ENCODE results near the gene LNP1. TPM values are rescaled to one million over a fixed set of nuclear protein-coding genes. Genes with fewer than 3 reads are reported as not detected.
A peak's percentile ranks its signal among the peaks of the same experiment; 100 is the strongest.

LNP1 gene
- total RNA-seq, 2 donors from 2014 or later = 4.6 to 6.2 TPM

- intact Hi-C loops (cut with DNase I) = no loop called here
- ATAC-seq (no peak), DNase-seq (no peak)
- peaks cover 33% of the 10 kb centered on the region for H3K4me1 ChIP-seq
- no peaks in the 10 kb centered on the region for H3K9me3 ChIP-seq
- WGBS, 2 donors = 21% methylated on average over 2 of the region's 2 CpGs
- H3K36me3 ChIP-seq (replicated peaks in 1 of 2; ENCODE audit: insufficient read depth in 1 of 2, low read depth in 2 of 2) = no peaks in the 10 kb centered on the region
- H3K27ac ChIP-seq = peak overlapping the region in 1 of 4 donors; percentile 91
- no peak for TF ChIP-seq CTCF (IDR thresholded peaks at IDR 0.05)
- TF ChIP-seq POLR2A (IDR thresholded peaks at IDR 0.05) = no peak
- no peaks in the 10 kb centered on the region for H3K27me3 ChIP-seq
- H3K4me3 ChIP-seq = peak overlapping the region in 1 of 2 donors; percentile 90
These were observed 1.6 kb downstream of the LNP1 start for GRCh38 chr3:100402891-100403290.

GRCh38 chr3:100403362-100404249, 2.3 kb downstream of the LNP1 start:
- Histone ChIP-seq H3K4me3 (peak overlapping the region in 1 of 2 donors; percentile 90), H3K36me3 (replicated peaks in 1 of 2; ENCODE audit: insufficient read depth in 1 of 2, low read depth in 2 of 2) (no peaks in the 10 kb centered on the region), H3K9me3 (no peaks in the 10 kb centered on the region), H3K4me1 (peaks cover 31% of the 10 kb centered on the region), H3K27me3 (no peaks in the 10 kb centered on the region), H3K27ac (no peak overlapping the region)
- ATAC-seq (no peak), DNase-seq (peak; percentile 10 to 35 (median 22))
- WGBS, 2 donors = 41 to 52% methylated on average over 5 of the region's 5 CpGs
- no peak for TF ChIP-seq CTCF (IDR thresholded peaks at IDR 0.05)
- TF ChIP-seq POLR2A (IDR thresholded peaks at IDR 0.05) = peak in 2 of 3 donors; percentile 8 to 29
- intact Hi-C loops (cut with DNase I) = no loop called here

GRCh38 chr3:100404250-100404548, 2.9 kb downstream of the LNP1 start:
- WGBS, 2 donors = 91 to 100% methylated on average over 1 of the region's 1 CpG
- no peaks in the 10 kb centered on the region for H3K9me3 ChIP-seq
- no peak overlapping the region for H3K27ac ChIP-seq
- TF ChIP-seq POLR2A (IDR thresholded peaks at IDR 0.05) (no peak), CTCF (IDR thresholded peaks at IDR 0.05) (no peak)
- H3K4me3 ChIP-seq = no peak overlapping the region
- peaks cover 25% of the 10 kb centered on the region for H3K4me1 ChIP-seq
- no peaks in the 10 kb centered on the region for H3K36me3 ChIP-seq (replicated peaks in 1 of 2; ENCODE audit: insufficient read depth in 1 of 2, low read depth in 2 of 2)
- intact Hi-C loops (cut with DNase I) = no loop called here
- H3K27me3 ChIP-seq = no peaks in the 10 kb centered on the region
- DNase-seq (no peak), ATAC-seq (no peak)

- intact Hi-C loops (cut with DNase I) = no loop called here
- DNase-seq = no peak
- H3K9me3 ChIP-seq = peaks cover 0 to 3% (median 3%) of the 10 kb centered on the region in 3 donors
- no peak overlapping the region for H3K4me3 ChIP-seq
- no peaks in the 10 kb centered on the region for H3K27me3 ChIP-seq
- no peak overlapping the region for H3K27ac ChIP-seq
- TF ChIP-seq CTCF (IDR thresholded peaks at IDR 0.05) (no peak), POLR2A (IDR thresholded peaks at IDR 0.05) (no peak)
- no peaks in the 10 kb centered on the region for H3K36me3 ChIP-seq (replicated peaks in 1 of 2; ENCODE audit: insufficient read depth in 1 of 2, low read depth in 2 of 2)
- WGBS, 2 donors = 66 to 74% methylated on average over 2 of the region's 2 CpGs
- no peak for ATAC-seq
- H3K4me1 ChIP-seq = peaks cover 17% of the 10 kb centered on the region
These were observed 5.8 kb downstream of the LNP1 start for GRCh38 chr3:100407164-100407563.

All from body of pancreas (tissue), 4 donors.